HepG2 (cell line): ENCODE data around the gene IFIT2.

Source experiments
- FIP1L1 ChIP-seq: fragments of 200-400 bp; formaldehyde crosslinking; IDR thresholded peaks from 2 replicates; pipeline ENCODE4 v1.6.1; 2018; ENCODE audit warnings: low read depth, mild to moderate bottlenecking, low read length, moderate library complexity, borderline replicate concordance; ENCODE audit not compliant: insufficient read depth
- JUN ChIP-seq: sonication (generic); formaldehyde crosslinking; IDR thresholded peaks from 2 replicates; pipeline ENCODE4 v1.4.0; 2020; ENCODE audit warnings: mild to moderate bottlenecking, missing genetic modification reagents
- RAD21 ChIP-seq: fragments of 450-650 bp; formaldehyde crosslinking; IDR thresholded peaks from 2 replicates; pipeline ENCODE4 v1.5.0; 2020; ENCODE audit warnings: mild to moderate bottlenecking
- ZFYVE20 ChIP-seq: sonication (generic); formaldehyde crosslinking; IDR thresholded peaks from 2 replicates; pipeline ENCODE4 v1.8.0; 2023; ENCODE audit warnings: low read depth, mild to moderate bottlenecking, moderate library complexity, missing genetic modification reagents, borderline replicate concordance
- TF ChIP-seq, protein P1 (sequence below): sonication (generic); formaldehyde crosslinking; IDR thresholded peaks from 2 replicates; pipeline ENCODE4 v1.4.0; 2020; ENCODE audit warnings: mild to moderate bottlenecking, missing genetic modification reagents

DNA sequence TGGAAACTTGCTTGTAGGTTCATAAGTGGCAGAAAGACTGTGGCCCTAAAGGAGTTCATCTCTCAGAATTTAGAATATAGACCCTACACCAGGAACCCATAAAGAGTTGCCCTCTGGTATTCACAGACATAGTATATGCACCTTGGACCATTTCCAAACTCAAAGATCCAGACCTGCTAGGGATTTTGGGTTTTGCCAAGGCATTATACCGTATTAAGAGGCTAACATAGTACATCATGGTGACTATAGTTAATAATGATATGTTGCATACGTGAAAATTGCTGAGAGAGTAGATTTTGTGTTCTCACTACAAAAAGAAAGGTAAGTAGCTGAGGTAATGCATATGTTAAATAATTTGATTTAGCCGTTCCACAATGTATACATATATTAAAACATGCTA lies 39.8 kb downstream of the IFIT2 start:
- TF ChIP-seq FIP1L1 (no peak), JUN (CRISPR knock-in tag) (no peak), RAD21 (CRISPR knock-in tag) (no peak), ZFYVE20 (CRISPR knock-in tag) (no peak)
- TF ChIP-seq, protein P1, sequence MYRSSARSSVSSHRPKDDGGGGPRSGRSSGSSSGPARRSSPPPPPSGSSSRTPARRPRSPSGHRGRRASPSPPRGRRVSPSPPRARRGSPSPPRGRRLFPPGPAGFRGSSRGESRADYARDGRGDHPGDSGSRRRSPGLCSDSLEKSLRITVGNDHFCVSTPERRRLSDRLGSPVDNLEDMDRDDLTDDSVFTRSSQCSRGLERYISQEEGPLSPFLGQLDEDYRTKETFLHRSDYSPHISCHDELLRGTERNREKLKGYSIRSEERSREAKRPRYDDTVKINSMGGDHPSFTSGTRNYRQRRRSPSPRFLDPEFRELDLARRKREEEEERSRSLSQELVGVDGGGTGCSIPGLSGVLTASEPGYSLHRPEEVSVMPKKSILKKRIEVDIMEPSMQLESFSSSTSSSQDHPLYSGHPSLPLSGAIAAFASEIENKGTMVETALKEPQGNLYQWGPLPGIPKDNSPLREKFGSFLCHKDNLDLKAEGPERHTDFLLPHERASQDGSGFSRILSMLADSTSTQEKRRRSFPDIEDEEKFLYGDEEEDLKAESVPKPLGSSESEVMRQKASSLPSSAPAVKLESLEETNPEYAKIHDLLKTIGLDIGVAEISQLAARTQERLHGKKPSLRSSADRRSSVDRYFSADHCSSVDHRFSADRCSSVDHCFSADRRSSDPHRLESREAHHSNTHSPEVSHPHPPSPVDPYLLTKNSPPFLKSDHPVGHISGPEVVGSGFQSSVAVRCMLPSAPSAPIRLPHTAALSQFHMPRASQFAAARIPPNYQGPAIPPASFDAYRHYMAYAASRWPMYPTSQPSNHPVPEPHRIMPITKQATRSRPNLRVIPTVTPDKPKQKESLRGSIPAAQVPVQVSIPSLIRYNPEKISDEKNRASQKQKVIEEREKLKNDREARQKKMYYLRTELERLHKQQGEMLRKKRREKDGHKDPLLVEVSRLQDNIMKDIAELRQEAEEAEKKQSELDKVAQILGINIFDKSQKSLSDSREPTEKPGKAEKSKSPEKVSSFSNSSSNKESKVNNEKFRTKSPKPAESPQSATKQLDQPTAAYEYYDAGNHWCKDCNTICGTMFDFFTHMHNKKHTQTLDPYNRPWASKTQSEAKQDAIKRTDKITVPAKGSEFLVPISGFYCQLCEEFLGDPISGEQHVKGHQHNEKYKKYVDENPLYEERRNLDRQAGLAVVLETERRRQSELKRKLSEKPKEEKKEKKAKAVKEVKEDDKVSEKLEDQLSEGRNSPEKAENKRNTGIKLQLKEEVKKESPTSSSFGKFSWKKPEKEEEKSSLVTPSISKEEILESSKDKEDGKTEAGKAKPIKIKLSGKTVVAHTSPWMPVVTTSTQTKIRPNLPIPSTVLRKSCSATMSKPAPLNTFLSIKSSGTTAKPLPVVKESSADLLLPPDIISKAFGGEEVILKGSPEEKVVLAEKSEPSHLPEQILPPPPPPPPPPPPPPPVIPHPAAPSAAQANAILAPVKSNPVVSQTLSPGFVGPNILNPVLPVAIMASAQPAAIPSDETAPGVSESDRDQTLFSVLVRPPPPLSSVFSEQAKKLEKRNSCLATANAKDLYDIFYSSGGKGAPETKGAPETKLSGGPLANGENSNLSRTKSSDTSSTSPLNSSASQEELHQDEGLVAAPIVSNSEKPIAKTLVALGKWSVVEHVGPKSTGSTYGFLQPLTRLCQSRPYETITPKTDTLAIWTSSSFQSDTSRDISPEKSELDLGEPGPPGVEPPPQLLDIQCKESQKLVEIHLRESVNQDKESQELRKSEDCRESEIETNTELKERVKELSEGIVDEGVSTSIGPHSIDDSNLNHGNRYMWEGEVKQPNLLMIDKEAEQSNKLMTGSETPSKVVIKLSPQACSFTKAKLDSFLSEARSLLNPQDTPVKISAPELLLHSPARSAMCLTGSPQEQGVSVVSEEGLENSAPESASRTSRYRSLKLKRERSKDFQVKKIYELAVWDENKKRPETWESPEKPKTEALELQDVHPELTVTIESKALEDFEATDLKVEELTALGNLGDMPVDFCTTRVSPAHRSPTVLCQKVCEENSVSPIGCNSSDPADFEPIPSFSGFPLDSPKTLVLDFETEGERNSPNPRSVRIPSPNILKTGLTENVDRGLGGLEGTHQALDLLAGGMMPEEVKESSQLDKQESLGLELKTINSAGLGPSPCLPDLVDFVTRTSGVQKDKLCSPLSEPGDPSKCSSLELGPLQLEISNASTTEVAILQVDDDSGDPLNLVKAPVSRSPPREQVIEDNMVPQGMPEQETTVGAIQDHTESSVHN (CRISPR knock-in tag), result no peak
